IPS-NIHi11 (cell line): ENCODE measurements around the gene PSMD6.

Experiments used
- DNase-seq: peaks from one replicate; pipeline ENCODE4 v3.0.0; 2012; ENCODE audit warnings: mixed read lengths, low spot score

The PSMD6 gene

GRCh38 chr3:64008487-64009351 lies 14.6 kb downstream of the PSMD6 start:
- DNase-seq, result no peak

GRCh38 chr3:64008017-64008416 lies 15.3 kb downstream of the PSMD6 start:
- no peak for DNase-seq

- DNase-seq, result no peak
These were observed 19.7 kb downstream of the PSMD6 start for GRCh38 chr3:64003589-64003988.

- no peak for DNase-seq
These were observed 21.1 kb downstream of the PSMD6 start for GRCh38 chr3:64002233-64002632.

GRCh38 chr3:64000453-64001055 lies 22.7 kb downstream of the PSMD6 start:
- no peak for DNase-seq

- DNase-seq, result no peak
These were observed 24.2 kb downstream of the PSMD6 start for GRCh38 chr3:63998852-63999754.

- DNase-seq, result no peak
These were observed 28.2 kb downstream of the PSMD6 start for GRCh38 chr3:63995086-63995485.

- peak; percentile 81 for DNase-seq
These were observed 29.6 kb downstream of the PSMD6 start for GRCh38 chr3:63993653-63994079.

- DNase-seq, result no peak
These were observed 30.6 kb downstream of the PSMD6 start for GRCh38 chr3:63992516-63993209.

GRCh38 chr3:63991666-63992065 lies 31.6 kb downstream of the PSMD6 start:
- DNase-seq, result no peak

- no peak for DNase-seq
These were observed 32.6 kb downstream of the PSMD6 start for GRCh38 chr3:63990733-63991132.

- no peak for DNase-seq
These were observed 33.1 kb downstream of the PSMD6 start for GRCh38 chr3:63990204-63990603.

GRCh38 chr3:63988943-63989342 lies 34.4 kb downstream of the PSMD6 start:
- no peak for DNase-seq

- no peak for DNase-seq
These were observed 36.5 kb downstream of the PSMD6 start for GRCh38 chr3:63986831-63987230.

GRCh38 chr3:63986146-63986545 lies 37.1 kb downstream of the PSMD6 start:
- no peak for DNase-seq

GRCh38 chr3:63984391-63984790 lies 38.9 kb downstream of the PSMD6 start:
- DNase-seq, result no peak

- no peak for DNase-seq
These were observed 41.3 kb downstream of the PSMD6 start for GRCh38 chr3:63981980-63982379.

GRCh38 chr3:63980830-63981498 lies 42.3 kb downstream of the PSMD6 start:
- no peak for DNase-seq

GRCh38 chr3:63980019-63980418 lies 43.3 kb downstream of the PSMD6 start:
- DNase-seq, result no peak

- no peak for DNase-seq
These were observed 44.0 kb downstream of the PSMD6 start for GRCh38 chr3:63979093-63979885.

- DNase-seq, result no peak
These were observed 45.4 kb downstream of the PSMD6 start for GRCh38 chr3:63977893-63978292.
